Caco-2 (cell line): ENCODE measurements around the gene ZFHX3. TPM values are rescaled to one million over a fixed set of nuclear protein-coding genes. Genes with fewer than 3 reads are reported as not detected.

Experiments used
- BruUV-seq: library from RNA; stranded (reverse); fragments of 400-500 nt; replicated peaks from 2 replicates; lab custom pipeline; 2021; lab: Mats Ljungman, UMichigan
- CTCF ChIA-PET: fragments of 300-600 bp; sonication (Branson Sonifier 250); formaldehyde crosslinking; loops from one replicate; lab custom pipeline; 2022; ENCODE audit warnings: antibody characterized with exemption; lab: Charles Lee
- POLR2A ChIA-PET: fragments of 300-600 bp; sonication (Branson Sonifier 250); formaldehyde crosslinking; loops from one replicate; lab custom pipeline; 2022; ENCODE audit warnings: antibody characterized with exemption; lab: Charles Lee
- DNase-seq, 2 experiments: peaks; one replicate each; pipeline versions ENCODE4 v3.0.0 to v3.0.0-alpha.2; 2020 to 2022
- H3K27me3 ChIP-seq: replicated peaks from 2 replicates; pipeline ENCODE4 v1.6.0; 2011; ENCODE audit warnings: low read length; ENCODE audit not compliant: control insufficient read depth, insufficient read depth
- H3K36me3 ChIP-seq: 2 replicates; pipeline ENCODE4 v1.5.1; 2011; ENCODE audit warnings: low read length; ENCODE audit not compliant: control insufficient read depth, insufficient read depth
- H3K4me1 ChIP-seq: fragments of 250-450 bp; sonication (Bioruptor Pico); 2 replicates; pipeline ENCODE4 v1.5.1; 2020; ENCODE audit warnings: mild to moderate bottlenecking
- H3K4me3 ChIP-seq: 2 replicates; pipeline ENCODE4 v1.5.1; 2011; ENCODE audit warnings: low read depth, mild to moderate bottlenecking, control low read depth, low read length
- H3K9me3 ChIP-seq: fragments of 250-450 bp; sonication (Bioruptor Pico); 2 replicates; pipeline ENCODE4 v1.5.1; 2020; ENCODE audit warnings: mild to moderate bottlenecking, moderate library complexity
- H3K27ac Mint-ChIP-seq: one replicate; pipeline ENCODE4 v1.8.0; 2022; ENCODE audit warnings: mixed read lengths; ENCODE audit not compliant: unreplicated experiment
- H3K27me3 Mint-ChIP-seq: one replicate; pipeline ENCODE4 v1.8.0; 2022; ENCODE audit warnings: mixed read lengths; ENCODE audit not compliant: insufficient read depth, unreplicated experiment
- H3K36me3 Mint-ChIP-seq: one replicate; pipeline ENCODE4 v1.8.0; 2022; ENCODE audit warnings: mild to moderate bottlenecking, mixed read lengths; ENCODE audit not compliant: insufficient read depth, unreplicated experiment
- H3K4me1 Mint-ChIP-seq: one replicate; pipeline ENCODE4 v1.8.0; 2022; ENCODE audit warnings: low read depth, mixed read lengths; ENCODE audit not compliant: unreplicated experiment
- H3K4me3 Mint-ChIP-seq: one replicate; pipeline ENCODE4 v1.8.0; 2022; ENCODE audit warnings: mild to moderate bottlenecking, moderate library complexity, mixed read lengths; ENCODE audit not compliant: unreplicated experiment
- H3K9me3 Mint-ChIP-seq: one replicate; pipeline ENCODE4 v1.8.0; 2022; ENCODE audit warnings: mixed read lengths; ENCODE audit not compliant: unreplicated experiment
- intact Hi-C: fragments of 100-400 bp; cut with micrococcal nuclease; formaldehyde crosslinking; loops from one replicate; pipeline ENCODE4 v1.10.0; 2022; ENCODE audit not compliant: unreplicated experiment
- total RNA-seq: library from RNA; stranded (reverse); gene quantifications from 2 replicates; pipeline ENCODE4 v1.2.3, GENCODE V29; 2022
- TF ChIP-seq, protein P1 (sequence below), 2 experiments: fragments of 200-600 bp in 1 of 2; IDR thresholded peaks; 1 replicate in 1 of 2; 2 replicates in 1 of 2; pipeline versions ENCODE4 v1.5.1 to v1.8.0; 2011 to 2022; ENCODE audit warnings: antibody characterized with exemption in 1 of 2, control low read depth in 1 of 2, inconsistent platforms in 1 of 2, low read depth in 1 of 2, low read length in 1 of 2, mild to moderate bottlenecking in 1 of 2, moderate library complexity in 1 of 2; ENCODE audit not compliant: insufficient read depth in 1 of 2, severe bottlenecking in 1 of 2, unreplicated experiment in 1 of 2

ZFHX3 gene
- total RNA-seq, 1 experiment from 2014 or later, result 39.9 TPM

DNA sequence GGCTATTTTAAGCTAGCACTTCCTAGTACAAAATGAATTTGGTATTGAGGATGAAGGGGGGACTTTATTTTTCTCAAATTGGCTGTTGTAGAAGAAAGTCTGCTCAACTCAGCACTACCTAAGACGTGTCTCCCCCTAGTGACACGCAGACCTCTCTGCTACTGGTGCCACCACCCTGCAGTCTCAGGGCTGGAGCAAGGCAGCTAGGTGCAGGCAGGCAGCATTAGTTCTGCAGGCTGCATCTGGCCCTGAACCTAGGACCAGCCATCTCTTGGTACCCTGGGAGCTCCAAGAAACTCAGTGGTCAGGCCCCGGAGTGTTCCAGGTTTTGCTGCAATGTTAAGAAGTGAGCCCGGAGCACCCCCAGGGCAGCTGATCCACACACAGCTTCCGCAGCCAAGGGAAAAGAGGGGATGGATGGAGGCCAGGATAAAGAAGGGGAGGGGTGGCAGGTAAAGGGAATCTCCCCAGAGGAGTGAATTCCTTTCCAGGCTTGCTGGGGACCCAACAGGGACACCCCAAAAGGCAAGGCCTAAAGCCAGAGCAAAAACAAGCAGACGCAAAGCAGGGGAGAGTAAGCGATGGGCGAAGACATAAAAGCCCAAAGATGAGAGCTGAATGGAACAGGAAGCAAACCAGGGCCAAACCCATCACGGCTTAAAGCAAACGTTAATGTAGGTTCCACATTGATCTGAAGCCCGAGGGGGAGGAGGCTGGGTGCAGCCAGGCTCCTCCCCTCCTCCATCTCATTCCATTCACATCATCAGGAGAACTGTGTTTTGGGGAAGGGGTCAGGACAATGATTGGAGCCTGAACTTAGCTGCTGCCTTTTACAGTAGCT is 200.5 kb downstream of the ZFHX3 start:
- ChIA-PET CTCF (interaction anchor here (0.6 to 2.3 kb wide), 3 partner anchors 10 to 15 kb away, joined by 3 to 13 read pairs (median 3); no protein-coding TSS in a partner anchor), POLR2A (no interaction called here)
- intact Hi-C loops, result loop anchor here (1.0 kb wide), 1 partner anchor 345 kb away; no protein-coding TSS in a partner anchor
- no TSS peak for BruUV-seq
- Histone ChIP-seq H3K9me3 (no peaks in the 10 kb centered on the region), H3K27me3 (no peaks in the 10 kb centered on the region), H3K36me3 (no peaks in the 10 kb centered on the region), H3K4me3 (no peak overlapping the region), H3K4me1 (no peaks in the 10 kb centered on the region)
- H3K9me3 Mint-ChIP-seq, result no peaks in the 10 kb centered on the region
- DNase-seq, result peak; percentile 48 to 51
- peaks cover 29% of the 10 kb centered on the region for H3K36me3 Mint-ChIP-seq
- H3K27ac Mint-ChIP-seq, result no peak overlapping the region
- no peak overlapping the region for H3K4me3 Mint-ChIP-seq
- TF ChIP-seq, protein P1, sequence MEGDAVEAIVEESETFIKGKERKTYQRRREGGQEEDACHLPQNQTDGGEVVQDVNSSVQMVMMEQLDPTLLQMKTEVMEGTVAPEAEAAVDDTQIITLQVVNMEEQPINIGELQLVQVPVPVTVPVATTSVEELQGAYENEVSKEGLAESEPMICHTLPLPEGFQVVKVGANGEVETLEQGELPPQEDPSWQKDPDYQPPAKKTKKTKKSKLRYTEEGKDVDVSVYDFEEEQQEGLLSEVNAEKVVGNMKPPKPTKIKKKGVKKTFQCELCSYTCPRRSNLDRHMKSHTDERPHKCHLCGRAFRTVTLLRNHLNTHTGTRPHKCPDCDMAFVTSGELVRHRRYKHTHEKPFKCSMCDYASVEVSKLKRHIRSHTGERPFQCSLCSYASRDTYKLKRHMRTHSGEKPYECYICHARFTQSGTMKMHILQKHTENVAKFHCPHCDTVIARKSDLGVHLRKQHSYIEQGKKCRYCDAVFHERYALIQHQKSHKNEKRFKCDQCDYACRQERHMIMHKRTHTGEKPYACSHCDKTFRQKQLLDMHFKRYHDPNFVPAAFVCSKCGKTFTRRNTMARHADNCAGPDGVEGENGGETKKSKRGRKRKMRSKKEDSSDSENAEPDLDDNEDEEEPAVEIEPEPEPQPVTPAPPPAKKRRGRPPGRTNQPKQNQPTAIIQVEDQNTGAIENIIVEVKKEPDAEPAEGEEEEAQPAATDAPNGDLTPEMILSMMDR (IDR thresholded peaks at IDR 0.05; ENCODE audit: insufficient read depth in 1 of 2, low read depth in 1 of 2, low read length in 1 of 2, severe bottlenecking in 1 of 2, unreplicated experiment in 1 of 2), result peak; percentile 47 to 66
- H3K27me3 Mint-ChIP-seq, result no peaks in the 10 kb centered on the region
- peaks cover 3% of the 10 kb centered on the region for H3K4me1 Mint-ChIP-seq

DNA sequence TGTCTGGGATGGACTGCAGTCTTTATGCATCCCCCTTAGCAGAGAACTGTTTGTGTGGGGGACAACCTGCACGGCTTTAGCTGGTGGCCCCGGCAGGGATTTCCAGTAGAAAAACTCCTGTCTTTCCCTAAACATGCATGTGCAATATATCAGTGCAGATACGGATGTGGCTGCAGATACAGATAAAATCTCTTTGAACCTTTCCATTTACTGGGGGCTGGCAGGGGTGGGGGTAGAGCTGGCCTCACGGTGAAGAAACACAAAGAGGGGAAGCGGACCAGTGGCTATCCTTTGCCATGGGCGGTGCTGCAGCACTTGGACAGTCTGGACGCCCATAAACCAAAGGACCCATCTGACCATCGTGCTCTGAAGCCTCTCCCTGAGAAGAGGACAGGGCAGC is 201.3 kb downstream of the ZFHX3 start:
- H3K36me3 Mint-ChIP-seq, result peaks cover 30% of the 10 kb centered on the region
- H3K27me3 Mint-ChIP-seq, result no peaks in the 10 kb centered on the region
- H3K9me3 Mint-ChIP-seq, result no peaks in the 10 kb centered on the region
- DNase-seq, result no peak
- H3K4me1 Mint-ChIP-seq, result peaks cover 11% of the 10 kb centered on the region
- POLR2A ChIA-PET, result no interaction called here
- Histone ChIP-seq H3K9me3 (no peaks in the 10 kb centered on the region), H3K4me1 (no peaks in the 10 kb centered on the region), H3K27me3 (no peaks in the 10 kb centered on the region), H3K4me3 (no peak overlapping the region), H3K36me3 (no peaks in the 10 kb centered on the region)
- H3K27ac Mint-ChIP-seq, result no peak overlapping the region
- intact Hi-C loops, result no loop called here
- CTCF ChIA-PET, result interaction anchor here (2.3 kb wide), 1 partner anchor 14 kb away, joined by 13 read pairs; no protein-coding TSS in a partner anchor
- no peak overlapping the region for H3K4me3 Mint-ChIP-seq
- BruUV-seq, result no TSS peak
- TF ChIP-seq, protein P1 (IDR thresholded peaks at IDR 0.05; ENCODE audit: insufficient read depth in 1 of 2, low read depth in 1 of 2, low read length in 1 of 2, severe bottlenecking in 1 of 2, unreplicated experiment in 1 of 2), result no peak

DNA sequence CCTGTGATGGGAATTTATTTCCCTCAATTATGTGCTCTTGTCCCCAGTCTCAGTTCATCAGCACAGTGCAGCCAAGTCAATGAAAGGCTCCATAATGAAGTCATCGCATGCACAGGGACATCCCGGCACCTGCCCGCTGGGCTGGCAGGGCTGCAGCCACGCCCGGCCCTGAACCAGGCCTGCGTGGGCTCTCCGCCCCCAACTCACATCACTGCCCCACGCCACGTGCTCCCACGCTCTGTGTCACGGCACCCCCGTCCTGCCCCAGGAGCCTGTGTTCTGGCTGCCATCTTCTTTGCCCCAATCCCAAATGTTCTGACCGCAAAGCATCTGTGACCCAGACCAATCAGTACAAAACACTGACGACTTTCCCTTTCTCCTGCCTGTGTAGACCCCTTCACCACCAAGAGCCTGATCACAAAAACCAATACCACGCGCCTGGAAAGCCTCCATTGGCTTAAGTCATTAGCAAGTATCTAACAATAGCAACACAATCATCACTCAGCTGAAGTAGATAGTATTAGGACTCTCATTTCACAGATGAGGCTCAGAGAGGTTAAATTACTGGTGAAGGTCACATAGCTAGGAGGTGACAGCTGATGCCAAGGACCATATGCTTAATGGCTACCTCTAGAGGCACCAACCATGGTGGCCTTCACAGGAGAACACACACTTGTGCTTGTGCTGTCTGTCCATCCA is 202.5 kb downstream of the ZFHX3 start:
- no TSS peak for BruUV-seq
- H3K4me1 ChIP-seq, result no peaks in the 10 kb centered on the region
- H3K36me3 ChIP-seq, result no peaks in the 10 kb centered on the region
- H3K9me3 Mint-ChIP-seq, result no peaks in the 10 kb centered on the region
- TF ChIP-seq, protein P1 (IDR thresholded peaks at IDR 0.05; ENCODE audit: insufficient read depth in 1 of 2, low read depth in 1 of 2, low read length in 1 of 2, severe bottlenecking in 1 of 2, unreplicated experiment in 1 of 2), result no peak
- no peaks in the 10 kb centered on the region for H3K27me3 Mint-ChIP-seq
- DNase-seq, result no peak
- peaks cover 13% of the 10 kb centered on the region for H3K4me1 Mint-ChIP-seq
- peaks cover 30% of the 10 kb centered on the region for H3K36me3 Mint-ChIP-seq
- H3K4me3 ChIP-seq, result no peak overlapping the region
- H3K27ac Mint-ChIP-seq, result no peak overlapping the region
- H3K27me3 ChIP-seq, result no peaks in the 10 kb centered on the region
- POLR2A ChIA-PET, result no interaction called here
- intact Hi-C loops, result no loop called here
- no peaks in the 10 kb centered on the region for H3K9me3 ChIP-seq
- H3K4me3 Mint-ChIP-seq, result no peak overlapping the region
- CTCF ChIA-PET, result interaction anchor here (0.6 to 2.3 kb wide), 4 partner anchors 13 to 386 kb away, joined by 3 to 13 read pairs (median 4); no protein-coding TSS in a partner anchor
